ENCODE measurements around the gene MRPL10. TPM values are rescaled to one million over a fixed set of nuclear protein-coding genes. Genes with fewer than 3 reads are reported as not detected.

Gene MRPL10
- total and polyA plus RNA-seq, 2 donors (not counting 1 experiment from before 2014, with no cell fraction given), result 31.0 to 44.7 TPM

GRCh38 chr17:47875011-47875985 lies 44.0 kb upstream of the MRPL10 start:
- H2AFZ ChIP-seq (ENCODE audit: low read length), result no peak overlapping the region
- H3K4me2 ChIP-seq (ENCODE audit: extremely low read depth, insufficient read depth, low read length), result no peak overlapping the region
- no peak for TF ChIP-seq EZH2 (IDR thresholded peaks at IDR 0.05; ENCODE audit: low read length, missing control alignments)
- no peak for TF ChIP-seq CTCF (conservative IDR thresholded peaks at IDR 0.05 in 1 of 2, IDR thresholded peaks at IDR 0.05 in 1 of 2; ENCODE audit: low read depth in 1 of 2, low read length in 2 of 2)
- H3K27ac ChIP-seq (ENCODE audit: insufficient read depth, low read length), result no peak overlapping the region
- no peak overlapping the region for H3K4me3 ChIP-seq (replicated peaks in 1 of 4; ENCODE audit: control extremely low read depth in 1 of 4, insufficient read depth in 1 of 4, low read depth in 3 of 4, low read length in 4 of 4)
- no peaks in the 10 kb centered on the region for H3K4me1 ChIP-seq (ENCODE audit: control insufficient read depth, extremely low read depth, insufficient read depth, low read length)
- H3K9ac ChIP-seq (ENCODE audit: insufficient read depth, low read length), result no peak overlapping the region
- no peaks in the 10 kb centered on the region for H3K79me2 ChIP-seq (ENCODE audit: control insufficient read depth, insufficient read depth, low read length)
- H4K20me1 ChIP-seq (ENCODE audit: control insufficient read depth, extremely low read depth, insufficient read depth, low read length), result no peaks in the 10 kb centered on the region
- peaks cover 36% of the 10 kb centered on the region for H3K27me3 ChIP-seq (ENCODE audit: control insufficient read depth, insufficient read depth, low read length)
- no peaks in the 10 kb centered on the region for H3K36me3 ChIP-seq (ENCODE audit: control insufficient read depth, insufficient read depth, low read length)
- H3K9me3 ChIP-seq (ENCODE audit: control insufficient read depth, insufficient read depth, low read depth, low read length), result no peaks in the 10 kb centered on the region
- peak in 1 of 2 donors; percentile 27 for DNase-seq (ENCODE audit: low read depth in 2 of 2)

DNA sequence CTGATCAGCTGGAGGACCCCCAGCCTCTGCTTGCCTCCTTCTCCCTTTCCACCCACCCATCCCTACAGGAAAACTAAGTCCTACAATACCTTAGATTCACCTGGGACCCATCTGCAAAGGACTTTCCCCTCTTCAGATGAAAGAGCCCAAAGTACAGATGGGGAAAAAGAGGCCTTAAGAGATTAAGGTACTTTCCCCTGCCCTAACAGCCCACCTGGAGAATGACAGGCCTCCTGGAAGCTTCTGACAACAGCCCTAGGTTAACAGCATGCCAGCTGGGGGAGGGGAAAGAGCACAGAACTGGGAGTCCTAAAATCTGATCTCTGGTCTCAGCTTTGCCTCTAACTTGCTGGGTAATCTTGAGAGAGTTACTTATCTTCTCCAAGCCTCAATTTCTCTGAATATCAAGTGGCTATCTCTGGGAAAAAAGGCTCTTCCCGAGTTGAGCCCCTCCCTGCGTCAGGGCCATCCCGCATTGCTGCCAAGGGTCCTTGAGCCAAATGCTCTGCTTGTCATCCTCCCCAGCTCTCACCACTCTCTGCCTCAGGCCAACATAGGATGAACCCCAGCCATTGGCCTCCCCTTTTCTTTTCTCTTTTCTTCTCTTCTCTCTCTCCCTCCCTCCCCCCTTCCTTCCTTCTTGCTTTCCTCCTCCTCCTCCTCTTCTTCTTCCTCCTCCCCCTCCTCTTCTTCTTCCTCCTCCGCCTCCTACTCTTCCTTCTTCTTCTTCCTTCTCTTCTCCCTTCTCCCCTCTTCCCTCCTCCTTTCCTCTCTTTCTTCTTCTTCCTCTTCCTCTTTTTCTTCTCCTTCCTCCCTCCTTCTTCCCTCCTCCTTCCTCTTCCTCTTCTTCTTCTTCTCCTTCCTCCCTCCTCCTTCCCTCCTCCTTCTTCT lies 42.1 kb upstream of the MRPL10 start:
- Histone ChIP-seq H3K4me1 (ENCODE audit: control insufficient read depth, extremely low read depth, insufficient read depth, low read length) (no peaks in the 10 kb centered on the region), H3K9ac (ENCODE audit: insufficient read depth, low read length) (no peak overlapping the region), H3K27me3 (ENCODE audit: control insufficient read depth, insufficient read depth, low read length) (peaks cover 44% of the 10 kb centered on the region), H3K36me3 (ENCODE audit: control insufficient read depth, insufficient read depth, low read length) (no peaks in the 10 kb centered on the region), H3K4me2 (ENCODE audit: extremely low read depth, insufficient read depth, low read length) (no peak overlapping the region), H4K20me1 (ENCODE audit: control insufficient read depth, extremely low read depth, insufficient read depth, low read length) (no peaks in the 10 kb centered on the region), H3K27ac (ENCODE audit: insufficient read depth, low read length) (no peak overlapping the region), H3K79me2 (ENCODE audit: control insufficient read depth, insufficient read depth, low read length) (no peaks in the 10 kb centered on the region), H3K9me3 (ENCODE audit: control insufficient read depth, insufficient read depth, low read depth, low read length) (no peaks in the 10 kb centered on the region), H3K4me3 (replicated peaks in 1 of 4; ENCODE audit: control extremely low read depth in 1 of 4, insufficient read depth in 1 of 4, low read depth in 3 of 4, low read length in 4 of 4) (no peak overlapping the region), H2AFZ (ENCODE audit: low read length) (no peak overlapping the region)
- TF ChIP-seq EZH2 (IDR thresholded peaks at IDR 0.05; ENCODE audit: low read length, missing control alignments), result no peak
- TF ChIP-seq CTCF (conservative IDR thresholded peaks at IDR 0.05 in 1 of 2, IDR thresholded peaks at IDR 0.05 in 1 of 2; ENCODE audit: low read depth in 1 of 2, low read length in 2 of 2), result no peak
- DNase-seq (ENCODE audit: low read depth in 2 of 2), result no peak

DNA sequence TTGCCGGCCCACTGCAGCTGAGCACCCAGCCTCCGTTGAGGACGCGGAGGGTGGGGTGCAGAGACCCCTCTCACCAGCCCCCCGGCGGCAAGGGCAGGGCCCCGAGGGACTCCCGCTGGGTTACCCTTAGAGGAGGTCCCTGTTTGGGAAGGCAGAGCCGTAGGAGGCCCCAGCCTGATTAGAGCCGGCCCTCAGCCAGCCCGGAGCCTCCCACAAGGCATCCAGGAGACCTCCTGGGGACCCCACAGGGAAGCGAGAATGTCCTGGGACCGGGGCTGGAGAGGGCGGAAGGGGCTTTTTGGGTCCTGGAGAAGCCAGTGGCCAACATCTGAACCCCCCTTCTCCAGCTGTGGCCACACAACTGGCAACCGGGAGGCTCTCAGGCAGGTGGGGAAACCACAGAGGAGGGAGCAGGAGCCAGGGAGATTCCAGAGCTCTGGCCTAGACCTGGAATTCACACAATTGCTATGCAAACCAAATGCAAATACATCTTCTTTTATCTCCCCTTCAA lies 41.4 kb upstream of the MRPL10 start:
- TF ChIP-seq EZH2 (IDR thresholded peaks at IDR 0.05; ENCODE audit: low read length, missing control alignments), result no peak
- TF ChIP-seq CTCF (conservative IDR thresholded peaks at IDR 0.05 in 1 of 2, IDR thresholded peaks at IDR 0.05 in 1 of 2; ENCODE audit: low read depth in 1 of 2, low read length in 2 of 2), result no peak
- H3K9ac ChIP-seq (ENCODE audit: insufficient read depth, low read length), result no peak overlapping the region
- no peak overlapping the region for H3K27ac ChIP-seq (ENCODE audit: insufficient read depth, low read length)
- H3K79me2 ChIP-seq (ENCODE audit: control insufficient read depth, insufficient read depth, low read length), result no peaks in the 10 kb centered on the region
- H3K9me3 ChIP-seq (ENCODE audit: control insufficient read depth, insufficient read depth, low read depth, low read length), result no peaks in the 10 kb centered on the region
- no peak overlapping the region for H3K4me3 ChIP-seq (replicated peaks in 1 of 4; ENCODE audit: control extremely low read depth in 1 of 4, insufficient read depth in 1 of 4, low read depth in 3 of 4, low read length in 4 of 4)
- peak in 1 of 2 donors; percentile 63 for DNase-seq (ENCODE audit: low read depth in 2 of 2)
- H3K4me1 ChIP-seq (ENCODE audit: control insufficient read depth, extremely low read depth, insufficient read depth, low read length), result no peaks in the 10 kb centered on the region
- no peak overlapping the region for H3K4me2 ChIP-seq (ENCODE audit: extremely low read depth, insufficient read depth, low read length)
- no peaks in the 10 kb centered on the region for H3K36me3 ChIP-seq (ENCODE audit: control insufficient read depth, insufficient read depth, low read length)
- no peak overlapping the region for H2AFZ ChIP-seq (ENCODE audit: low read length)
- H3K27me3 ChIP-seq (ENCODE audit: control insufficient read depth, insufficient read depth, low read length), result peaks cover 38% of the 10 kb centered on the region
- no peaks in the 10 kb centered on the region for H4K20me1 ChIP-seq (ENCODE audit: control insufficient read depth, extremely low read depth, insufficient read depth, low read length)

Measured in fibroblast of lung (primary cell).